Retina (tissue), 1 donor: ENCODE results near the gene PRKAR1A.

ENCODE experiments used
- DNase-seq: peaks from one replicate; pipeline ENCODE4 v3.0.0-alpha.2; 2016

PRKAR1A gene

DNA sequence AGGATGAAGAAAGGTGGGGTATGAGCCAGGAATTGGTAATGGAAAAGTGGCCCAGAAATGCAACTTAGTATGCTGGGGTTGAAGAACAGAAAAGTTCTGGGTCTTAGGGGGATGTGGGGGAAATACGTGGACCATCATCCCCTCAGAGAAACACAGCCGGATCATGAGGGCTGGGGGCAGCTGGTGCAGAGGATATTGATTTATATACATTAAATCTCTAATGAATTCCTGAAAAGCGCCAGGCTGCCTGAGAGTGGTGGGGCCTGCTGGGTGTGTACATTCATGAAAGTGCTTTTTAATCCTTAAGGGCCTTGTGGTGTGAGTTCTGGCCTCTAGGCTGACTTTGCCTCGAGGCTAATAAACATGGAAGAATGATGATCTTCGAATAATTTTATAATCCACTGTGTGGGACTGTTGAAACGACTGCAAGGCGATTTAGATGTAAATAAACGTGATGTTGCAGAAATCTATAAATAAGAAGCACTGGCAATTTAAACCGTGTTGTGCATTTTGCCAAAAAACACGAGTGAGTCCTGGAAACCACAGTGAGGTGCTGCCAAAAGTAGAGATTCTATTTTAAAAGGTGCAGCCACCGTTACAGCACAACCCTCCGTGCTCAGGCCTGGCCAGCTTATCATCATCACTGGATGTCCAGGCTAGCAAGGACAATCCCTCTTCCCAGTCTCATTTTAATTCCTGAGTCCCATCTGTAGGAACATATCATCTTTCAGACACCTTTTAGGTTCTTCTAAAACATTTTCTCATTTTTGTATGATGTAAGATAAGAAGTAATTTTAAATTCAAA, 32.1 kb downstream of the PRKAR1A start:
- no peak for DNase-seq

DNA sequence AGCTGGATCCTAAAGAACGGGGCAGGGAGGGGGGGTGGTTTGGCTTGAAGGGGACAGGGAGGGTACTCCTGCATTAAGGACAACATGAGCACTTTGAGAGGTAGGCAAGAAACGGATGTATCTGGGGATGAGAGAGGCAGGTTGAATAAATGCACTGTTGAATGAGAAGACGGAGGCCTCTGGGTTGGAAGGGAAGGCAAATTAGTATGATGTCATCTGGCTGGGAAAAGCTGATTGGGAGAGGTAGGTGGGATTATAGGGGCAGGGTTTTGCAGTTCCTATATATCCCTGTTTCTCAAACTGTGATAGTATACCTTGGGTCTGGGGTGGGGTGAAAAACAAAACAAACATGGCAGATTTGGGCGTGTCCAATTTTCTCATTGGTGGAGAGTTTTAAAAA, 44.3 kb downstream of the PRKAR1A start:
- no peak for DNase-seq

DNA sequence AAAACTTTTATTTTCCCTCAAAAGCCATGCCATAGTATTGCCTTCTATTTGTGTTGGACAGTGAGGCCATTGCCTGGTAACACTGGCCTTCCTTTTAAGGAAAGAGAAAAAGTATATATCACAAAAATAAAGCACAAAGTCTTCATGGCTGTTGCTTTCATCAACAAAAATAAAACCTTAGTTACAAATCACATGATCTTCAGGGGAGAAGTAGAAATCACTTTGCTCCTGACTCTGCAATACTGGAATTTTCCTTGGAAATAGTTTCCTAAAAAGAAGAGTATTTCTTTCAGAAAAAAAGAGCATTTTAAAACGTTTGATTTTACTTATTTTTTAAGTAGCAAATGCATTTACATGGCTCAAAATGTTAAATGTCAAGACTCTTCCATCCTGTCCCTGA, 47.1 kb downstream of the PRKAR1A start:
- no peak for DNase-seq

DNA sequence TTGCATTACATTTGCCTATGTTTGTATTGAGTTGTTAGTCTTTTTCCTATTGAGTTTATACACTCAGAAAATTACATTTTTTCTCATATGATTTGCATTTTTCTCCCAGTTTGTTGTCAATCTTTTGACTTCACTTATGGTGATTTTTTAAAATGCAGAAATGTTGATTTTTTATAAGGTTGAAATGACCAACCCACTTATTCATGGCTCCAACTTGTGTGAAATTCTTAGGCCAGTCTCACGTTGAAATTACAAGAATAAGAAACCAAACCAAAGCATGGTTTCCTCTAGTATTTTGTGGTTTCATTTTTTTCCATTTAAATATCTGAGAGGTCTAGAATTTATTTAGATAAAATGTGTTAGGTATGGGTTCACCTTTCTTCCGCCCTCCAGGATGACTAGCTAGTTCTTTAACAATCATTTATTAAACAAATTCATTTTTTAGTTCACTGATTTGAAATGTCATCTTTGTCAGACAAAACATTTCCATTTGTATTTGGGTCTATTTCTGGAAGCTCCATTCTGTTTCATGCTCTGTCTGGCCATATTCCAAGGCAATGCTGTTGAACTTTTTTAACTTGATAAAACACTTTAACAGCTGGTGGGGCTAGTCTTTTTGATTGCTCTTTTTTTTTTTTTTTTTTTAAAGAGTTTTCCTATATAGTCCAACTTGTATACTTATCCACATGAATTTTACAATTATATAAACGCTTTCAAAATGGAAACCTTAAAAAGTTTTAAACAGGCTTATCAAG, 48.9 kb downstream of the PRKAR1A start:
- DNase-seq: no peak

DNA sequence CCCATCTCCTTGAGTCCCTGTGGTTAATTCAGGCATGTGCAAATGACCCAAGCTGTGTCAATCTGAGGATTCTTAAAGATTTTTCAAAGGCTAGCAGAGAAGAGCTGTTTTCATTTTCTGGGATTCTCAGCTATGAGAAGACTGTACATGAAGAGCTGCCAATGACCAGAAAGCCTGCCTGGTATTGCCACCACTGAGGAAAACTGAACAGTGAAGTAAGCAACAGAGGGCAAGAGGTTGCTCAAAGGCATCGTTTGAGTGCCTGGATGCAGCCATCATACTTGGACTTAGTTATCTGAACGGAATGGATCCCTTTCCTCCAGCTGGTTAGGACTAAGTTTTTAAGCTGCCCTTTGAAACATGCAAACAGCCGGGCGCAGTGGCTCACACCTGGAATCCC, 50.5 kb downstream of the PRKAR1A start:
- no peak for DNase-seq

DNA sequence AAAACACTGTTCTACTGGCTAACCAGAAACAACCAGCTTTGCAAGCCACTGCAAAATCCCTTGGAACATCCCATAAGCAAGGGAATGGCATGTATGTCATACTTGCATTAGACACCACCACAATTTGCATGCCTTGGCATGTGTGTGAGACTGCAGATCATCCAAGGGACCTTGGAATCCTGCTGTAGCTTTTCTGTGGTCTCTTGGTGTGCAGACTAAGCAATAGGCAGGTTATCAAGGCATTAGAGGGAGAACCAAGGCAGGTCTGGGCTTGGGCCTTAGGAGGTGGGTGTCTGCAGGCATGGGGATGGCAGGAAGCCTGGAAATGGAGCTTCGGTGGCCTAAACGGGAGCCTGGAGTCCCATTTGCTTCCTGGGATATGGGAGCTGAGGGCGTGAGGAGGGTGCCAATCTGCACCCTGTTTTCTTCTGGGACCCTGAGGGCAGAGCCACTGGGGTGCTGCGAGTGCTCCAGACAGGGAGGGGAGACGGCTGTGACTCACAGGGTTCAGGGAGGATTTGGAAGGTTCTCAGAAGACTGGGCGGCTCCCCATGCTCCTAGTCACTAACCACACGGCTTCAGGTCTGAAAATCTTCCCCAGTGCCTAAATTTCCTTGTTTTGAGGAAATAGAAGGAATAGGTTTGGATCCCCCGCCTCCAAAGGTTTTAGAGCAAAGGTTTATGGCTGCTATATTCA, 52.3 kb downstream of the PRKAR1A start:
- DNase-seq: no peak

DNA sequence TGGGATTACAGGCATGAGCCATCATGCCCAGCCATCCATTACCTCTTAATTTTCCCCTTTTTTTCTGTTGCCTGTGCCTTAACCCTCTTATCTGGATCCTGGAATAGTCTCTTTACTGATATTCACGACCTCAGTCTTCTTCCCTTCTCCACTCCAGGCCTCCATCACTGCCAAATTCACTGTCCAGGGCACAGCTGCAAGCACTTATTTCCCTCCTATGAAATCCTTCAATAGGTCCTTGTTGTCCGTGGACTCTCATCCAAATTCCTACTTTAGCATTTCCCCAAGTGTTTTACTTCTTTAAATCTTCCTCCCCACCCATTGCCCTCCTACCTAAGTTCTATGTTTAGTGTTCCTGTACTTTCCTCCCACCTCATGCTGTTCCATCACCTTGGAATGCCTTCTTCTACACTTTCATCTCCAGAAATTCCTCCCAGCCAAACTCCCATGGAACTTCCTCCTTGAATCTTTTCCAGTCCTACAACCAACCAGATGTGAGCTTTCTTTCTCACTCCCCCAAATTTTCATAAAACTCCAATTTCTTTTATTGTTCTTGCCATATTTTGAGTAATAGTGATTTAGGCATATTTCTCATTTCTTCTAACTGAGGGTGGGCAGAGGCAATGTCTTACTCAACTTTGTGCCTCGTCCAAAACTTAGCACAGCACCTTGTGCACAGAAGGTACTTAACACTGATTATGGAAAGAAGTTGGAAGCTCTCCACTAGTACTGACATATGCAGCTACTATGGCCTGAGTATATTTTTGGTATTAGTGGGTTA, 53.6 kb downstream of the PRKAR1A start:
- no peak for DNase-seq

DNA sequence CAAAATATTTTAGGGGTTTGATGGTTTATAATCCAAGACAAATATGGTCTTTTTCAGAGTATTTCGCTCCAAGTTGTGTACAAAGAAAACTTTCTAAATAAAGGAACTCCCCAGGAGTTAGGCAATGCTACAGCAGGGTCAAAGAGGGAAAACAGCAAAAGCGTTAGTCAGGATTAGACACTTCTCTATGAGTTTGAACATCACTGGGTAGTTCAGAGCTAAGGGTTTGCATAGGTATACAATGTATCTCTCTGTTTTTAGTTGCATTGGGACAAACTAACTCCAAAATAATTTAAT, 54.2 kb downstream of the PRKAR1A start:
- DNase-seq: no peak

DNA sequence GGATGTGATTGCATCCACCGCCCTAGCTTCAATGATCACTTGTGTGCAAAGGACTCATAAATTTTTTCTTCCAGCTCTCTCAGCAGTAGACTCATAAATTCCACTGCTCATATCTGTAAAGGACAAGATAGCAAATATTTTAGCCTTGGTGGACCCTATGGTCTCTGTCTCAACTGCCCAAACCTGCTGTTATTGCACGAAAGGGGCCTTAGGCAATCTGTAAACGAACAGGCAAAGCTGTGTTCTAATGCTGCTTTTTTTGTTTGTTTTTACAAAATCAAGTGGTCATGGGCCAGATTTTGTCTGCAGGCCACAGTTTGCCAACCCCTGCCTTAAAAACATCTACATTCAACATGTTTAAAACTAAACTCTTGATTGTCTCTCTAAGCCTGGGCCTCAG, 54.8 kb downstream of the PRKAR1A start:
- no peak for DNase-seq

DNA sequence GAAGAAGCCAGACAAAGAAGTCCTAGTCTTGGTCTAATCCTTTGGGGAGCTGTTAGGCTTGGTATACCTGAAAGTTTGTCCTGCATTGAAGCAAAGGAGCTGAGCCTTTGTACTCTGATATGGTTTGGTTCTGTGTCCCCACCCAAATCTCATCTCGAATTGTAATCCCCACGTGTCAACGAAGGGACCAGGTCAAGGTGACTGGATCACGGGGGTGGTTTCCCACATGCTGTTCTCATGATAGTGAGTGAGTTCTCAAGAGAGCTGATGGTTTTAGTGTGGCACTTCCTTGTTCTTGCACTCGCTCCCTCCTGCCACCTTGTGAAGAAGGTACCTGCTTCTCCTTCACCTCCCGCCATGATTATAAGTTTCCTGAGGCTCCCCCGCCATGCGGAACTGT, 55.4 kb downstream of the PRKAR1A start:
- DNase-seq: no peak

DNA sequence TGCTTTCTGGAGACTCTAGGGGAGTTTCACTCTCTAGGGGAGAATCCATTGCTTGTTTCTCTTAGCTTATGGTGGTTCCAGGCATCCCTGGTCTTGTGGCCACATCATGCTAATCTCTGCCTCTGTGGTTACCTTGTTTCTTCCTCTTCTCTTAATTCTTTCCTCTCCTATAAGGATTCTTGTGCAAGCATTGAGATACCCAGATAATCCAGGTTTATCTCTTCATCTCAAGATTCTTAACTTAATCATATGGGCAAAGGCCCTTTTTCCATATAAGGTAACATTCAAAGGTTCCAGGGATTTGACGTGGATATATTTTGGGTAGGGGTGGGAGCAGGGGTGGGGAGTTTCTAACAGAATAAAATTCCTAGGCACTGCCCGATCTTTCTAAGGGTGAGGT, 56.4 kb downstream of the PRKAR1A start:
- no peak for DNase-seq

DNA sequence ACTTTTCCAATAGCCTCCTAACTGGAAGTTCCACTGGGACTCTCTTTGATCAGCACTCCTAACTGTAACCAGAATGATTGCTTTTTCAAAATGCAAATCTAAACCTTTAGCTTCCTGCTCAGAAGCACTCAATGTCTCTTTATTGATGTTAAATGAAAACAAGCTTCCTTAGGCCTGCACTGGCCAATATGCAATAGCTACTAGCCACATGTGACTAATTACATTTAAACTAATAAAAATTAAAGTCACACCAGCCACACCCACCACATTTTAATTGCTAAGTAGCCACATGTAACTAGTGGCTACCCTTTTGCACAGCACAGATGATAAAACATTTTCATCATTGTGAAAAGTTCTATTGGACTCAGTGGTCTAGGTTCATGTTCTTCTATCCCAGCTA, 57.1 kb downstream of the PRKAR1A start:
- no peak for DNase-seq

DNA sequence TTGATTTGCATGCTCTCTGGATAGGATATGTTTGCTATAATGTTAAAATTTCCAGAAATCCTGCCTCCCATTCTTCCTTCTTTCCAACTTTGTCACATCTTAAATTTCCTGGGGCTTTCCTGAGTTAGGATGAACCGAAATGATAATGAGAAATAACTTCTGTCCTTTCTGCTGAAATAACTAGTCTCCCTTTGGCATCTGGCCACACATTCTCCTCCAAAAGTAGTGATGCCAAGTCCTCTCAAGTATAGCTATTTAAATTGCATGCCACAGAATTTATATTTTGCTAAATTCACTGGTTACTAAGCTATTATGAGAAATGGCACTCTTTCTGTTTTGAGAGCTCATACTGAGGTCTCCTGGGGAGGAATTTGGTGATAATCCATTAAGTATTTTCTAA, 58.3 kb downstream of the PRKAR1A start:
- no peak for DNase-seq

DNA sequence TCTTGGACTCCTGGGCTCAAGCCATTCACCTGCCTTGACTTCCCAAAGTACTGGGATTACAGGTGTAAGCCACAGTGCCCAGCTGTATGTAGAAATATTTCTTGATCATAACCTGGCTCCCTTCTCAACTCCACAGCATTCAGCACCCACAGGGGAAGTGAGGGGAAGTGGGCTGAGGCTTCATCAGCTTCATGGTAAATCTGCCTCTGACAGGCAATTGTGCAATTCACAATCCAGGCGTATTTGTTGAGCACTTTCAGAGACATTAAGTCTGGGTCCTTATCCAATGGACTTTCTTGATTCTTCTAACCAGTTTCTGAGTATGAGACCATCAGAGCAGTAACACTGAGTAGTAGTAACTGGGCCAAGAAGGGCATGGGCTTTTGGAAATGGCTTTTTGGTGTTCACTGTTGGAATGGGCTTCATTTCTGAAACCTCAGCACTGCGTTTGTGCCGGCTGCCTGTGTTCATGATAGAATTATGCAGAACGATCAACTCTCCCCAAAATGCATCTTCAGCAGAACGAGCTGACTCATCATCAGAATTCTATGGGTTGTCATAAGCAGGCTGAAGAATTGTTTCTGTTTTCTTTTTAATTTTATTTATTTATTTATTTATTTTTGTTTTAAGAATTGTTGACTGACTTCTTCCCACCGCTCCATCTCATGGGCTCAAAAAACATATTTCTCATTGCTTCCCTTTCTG, 60.1 kb downstream of the PRKAR1A start:
- DNase-seq: no peak

DNA sequence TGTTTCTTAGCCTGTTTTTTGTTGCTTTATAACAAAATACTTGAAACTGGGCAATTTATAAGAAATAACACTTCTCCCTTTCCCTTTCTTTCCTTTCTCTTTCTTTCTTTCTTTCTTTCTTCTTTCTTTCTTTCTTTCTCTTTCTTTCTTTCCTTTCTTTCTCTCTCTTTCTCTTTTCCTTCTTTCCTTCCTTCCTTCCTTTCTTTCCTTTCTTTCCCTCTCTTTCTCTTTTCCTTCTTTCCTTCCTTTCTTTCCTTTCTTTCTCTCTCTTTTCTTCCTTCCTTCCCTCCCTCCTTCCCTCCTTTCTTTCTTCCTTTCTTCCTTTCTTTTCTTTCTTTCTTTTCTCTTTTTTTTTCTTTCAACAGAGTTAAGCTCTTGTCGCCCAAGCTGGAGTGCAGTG, 61.1 kb downstream of the PRKAR1A start:
- DNase-seq: no peak

DNA sequence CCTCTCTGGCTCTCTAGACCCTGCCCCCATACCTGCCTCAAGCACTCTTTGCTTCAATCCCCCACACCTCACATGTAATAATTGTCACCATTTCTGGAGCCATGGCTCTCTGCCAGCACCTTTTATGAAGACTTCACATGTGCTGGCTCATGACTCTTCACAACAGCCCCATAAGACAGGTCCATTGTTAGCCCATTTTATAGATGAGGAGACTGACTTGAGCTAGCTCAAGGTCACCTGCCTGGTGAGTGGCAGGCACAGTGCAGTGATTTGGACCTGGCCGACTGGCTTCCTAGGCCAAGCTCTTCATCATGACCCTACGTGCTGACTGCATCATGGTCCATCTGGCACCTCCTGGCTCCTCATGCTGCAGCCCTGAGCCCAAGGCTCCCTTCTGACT, 63.9 kb downstream of the PRKAR1A start:
- no peak for DNase-seq

DNA sequence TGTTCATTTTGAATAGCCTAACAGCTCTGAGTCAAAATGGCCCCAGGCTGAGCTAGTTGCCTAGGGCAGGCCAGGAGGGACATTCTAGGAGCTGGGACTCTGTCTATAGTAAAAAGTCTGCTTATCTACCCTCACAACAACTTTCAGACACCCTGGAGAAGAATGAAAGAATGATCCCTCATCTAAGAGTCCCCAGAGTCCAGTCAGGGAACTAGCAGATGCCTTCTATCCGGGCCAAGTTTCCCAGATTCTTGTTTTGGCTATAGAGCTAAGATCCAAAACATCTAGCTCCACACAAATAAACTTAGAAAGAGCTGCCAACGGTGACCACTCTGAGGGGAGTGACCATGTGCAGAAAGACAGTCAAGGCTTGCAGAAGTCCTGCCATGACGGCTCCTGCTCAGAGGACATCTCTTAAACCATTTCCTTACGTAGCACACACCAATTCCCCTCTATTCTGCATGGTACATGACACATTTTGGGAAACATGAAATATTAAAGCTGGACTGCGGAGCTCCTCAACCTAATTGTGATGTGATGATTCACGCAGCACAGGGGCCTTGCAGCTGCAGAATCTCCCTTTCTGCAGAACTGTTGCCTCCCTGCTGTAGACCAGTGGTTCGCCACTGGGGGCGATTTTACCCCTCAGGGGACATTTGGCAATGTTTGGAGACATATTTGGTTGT, 64.7 kb downstream of the PRKAR1A start:
- DNase-seq: no peak

DNA sequence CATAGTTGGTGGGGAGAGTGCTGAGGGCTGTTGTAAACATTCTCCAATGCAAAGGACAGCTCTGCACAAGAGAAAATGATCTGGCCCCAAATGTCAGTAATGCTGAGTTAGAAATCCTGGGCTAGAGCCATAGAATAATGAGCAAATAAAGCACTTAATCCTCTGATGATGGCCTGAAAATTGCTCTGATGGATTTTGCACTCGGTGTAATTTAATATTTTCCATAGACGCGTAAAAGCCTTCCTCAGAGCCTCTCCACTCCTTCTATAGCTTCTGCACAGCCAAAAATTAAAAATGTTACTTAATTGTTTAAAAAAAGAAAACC, 65.2 kb downstream of the PRKAR1A start:
- DNase-seq: no peak

DNA sequence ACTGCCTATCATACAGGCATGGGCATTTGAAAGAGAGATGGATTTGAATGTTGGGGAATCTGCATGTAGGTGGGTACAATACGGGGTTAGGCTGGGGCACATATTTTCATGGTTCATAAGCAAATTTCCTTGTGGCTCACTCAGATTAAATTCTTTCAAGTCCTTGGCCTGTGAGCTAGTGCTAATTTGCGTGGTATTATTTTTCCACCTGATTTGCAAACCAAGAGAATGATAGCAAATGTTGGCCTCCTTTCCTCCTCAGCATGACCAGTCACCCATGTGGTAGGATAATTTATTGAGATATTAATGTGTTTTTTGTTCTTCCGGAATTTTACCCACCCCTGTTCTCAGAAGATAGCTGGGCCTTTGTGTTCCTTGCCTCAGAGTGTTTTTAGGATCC, 66.0 kb downstream of the PRKAR1A start:
- DNase-seq: no peak

DNA sequence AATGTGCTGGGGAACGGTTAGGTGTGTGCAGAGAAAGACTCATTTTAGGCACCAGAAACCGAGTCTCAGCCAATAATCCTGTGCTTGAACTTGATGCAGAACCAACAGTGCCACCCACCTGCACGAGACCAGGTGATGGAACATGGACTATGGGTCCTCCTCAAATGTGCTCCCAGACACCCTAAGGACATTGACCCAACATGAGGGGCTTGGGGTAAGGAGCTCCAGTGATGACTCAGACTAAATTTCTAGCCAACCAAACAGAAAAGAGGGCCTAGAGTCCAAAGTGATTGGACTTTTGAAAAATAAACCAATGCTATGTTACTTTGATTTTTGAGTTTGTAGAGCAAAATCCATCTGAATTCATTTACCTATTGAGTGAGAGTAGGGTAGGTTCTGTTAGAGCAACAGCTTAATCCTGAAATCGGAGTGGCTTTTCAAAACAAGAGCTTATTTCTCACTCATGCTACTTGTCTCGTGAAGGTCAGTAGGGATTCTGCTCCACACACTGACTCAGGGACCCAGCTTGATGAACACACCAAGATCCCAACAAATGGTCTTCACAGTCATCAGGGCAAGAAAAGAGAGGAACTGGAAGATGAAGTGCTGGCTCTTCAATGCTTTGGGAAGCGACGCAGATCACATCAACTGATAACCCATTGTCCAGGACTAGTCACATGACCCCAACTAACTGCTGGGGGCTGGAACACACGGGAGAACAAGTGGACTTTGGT, 67.1 kb downstream of the PRKAR1A start:
- DNase-seq: no peak

DNA sequence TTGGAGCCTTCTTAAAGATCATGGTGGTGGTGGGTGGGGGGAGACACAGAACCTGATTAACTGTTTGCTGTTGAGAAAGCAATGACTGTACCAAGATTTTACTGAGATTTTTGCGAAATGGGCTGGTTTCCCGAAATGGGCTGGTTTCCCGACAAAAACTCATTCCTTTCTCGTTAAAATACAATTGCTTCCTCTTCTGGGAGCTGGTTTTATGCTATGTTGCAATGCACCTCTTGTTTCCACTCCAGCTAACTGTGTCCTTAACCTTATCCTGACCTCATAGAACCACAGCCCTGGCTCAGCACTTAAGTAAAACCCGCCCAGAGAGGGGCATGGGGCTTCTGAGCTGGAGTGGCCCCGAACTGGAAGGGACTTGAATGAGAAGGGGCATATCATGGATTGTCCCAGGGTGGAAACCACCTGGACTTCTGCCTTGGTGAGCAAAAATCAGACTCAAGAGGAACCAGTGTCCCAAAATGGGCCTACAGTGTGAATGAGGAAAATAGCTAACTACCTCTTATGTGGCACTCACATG, 68.1 kb downstream of the PRKAR1A start:
- DNase-seq: no peak
